ENCODE measurements around the gene TENM3.

The TENM3 gene

GRCh38 chr4:182294451-182294850 is 51.2 kb downstream of the TENM3 start:
- Mint-ChIP-seq H3K4me1 (ENCODE audit: low read depth) (no peaks in the 10 kb centered on the region), H3K27ac (no peak overlapping the region), H3K4me3 (no peak overlapping the region), H3K36me3 (ENCODE audit: low read depth) (no peaks in the 10 kb centered on the region), H3K9me3 (peaks cover 11% of the 10 kb centered on the region), H3K27me3 (no peaks in the 10 kb centered on the region)
- intact Hi-C loops (cut with micrococcal nuclease), result no loop called here

- intact Hi-C loops (cut with micrococcal nuclease), result no loop called here
- Mint-ChIP-seq H3K9me3 (peaks cover 11% of the 10 kb centered on the region), H3K4me1 (ENCODE audit: low read depth) (no peaks in the 10 kb centered on the region), H3K27me3 (no peaks in the 10 kb centered on the region), H3K36me3 (ENCODE audit: low read depth) (no peaks in the 10 kb centered on the region), H3K27ac (no peak overlapping the region), H3K4me3 (no peak overlapping the region)
These were observed 54.5 kb downstream of the TENM3 start for GRCh38 chr4:182297659-182298058.

- intact Hi-C loops (cut with micrococcal nuclease), result no loop called here
- no peaks in the 10 kb centered on the region for H3K4me1 Mint-ChIP-seq (ENCODE audit: low read depth)
- H3K9me3 Mint-ChIP-seq, result peaks cover 11% of the 10 kb centered on the region
- H3K4me3 Mint-ChIP-seq, result no peak overlapping the region
- no peaks in the 10 kb centered on the region for H3K27me3 Mint-ChIP-seq
- no peaks in the 10 kb centered on the region for H3K36me3 Mint-ChIP-seq (ENCODE audit: low read depth)
- H3K27ac Mint-ChIP-seq, result no peak overlapping the region
These were observed 58.5 kb downstream of the TENM3 start for GRCh38 chr4:182301736-182302135.

- H3K36me3 Mint-ChIP-seq (ENCODE audit: low read depth), result no peaks in the 10 kb centered on the region
- H3K27ac Mint-ChIP-seq, result no peak overlapping the region
- H3K27me3 Mint-ChIP-seq, result no peaks in the 10 kb centered on the region
- no peaks in the 10 kb centered on the region for H3K9me3 Mint-ChIP-seq
- no peak overlapping the region for H3K4me3 Mint-ChIP-seq
- no peaks in the 10 kb centered on the region for H3K4me1 Mint-ChIP-seq (ENCODE audit: low read depth)
- intact Hi-C loops (cut with micrococcal nuclease), result no loop called here
These were observed 60.6 kb downstream of the TENM3 start for GRCh38 chr4:182303847-182304246.

GRCh38 chr4:182306792-182307507 is 63.7 kb downstream of the TENM3 start:
- H3K27ac Mint-ChIP-seq, result no peak overlapping the region
- H3K4me3 Mint-ChIP-seq, result no peak overlapping the region
- H3K9me3 Mint-ChIP-seq, result no peaks in the 10 kb centered on the region
- intact Hi-C loops (cut with micrococcal nuclease), result no loop called here
- no peaks in the 10 kb centered on the region for H3K27me3 Mint-ChIP-seq
- H3K36me3 Mint-ChIP-seq (ENCODE audit: low read depth), result no peaks in the 10 kb centered on the region
- H3K4me1 Mint-ChIP-seq (ENCODE audit: low read depth), result no peaks in the 10 kb centered on the region

- Mint-ChIP-seq H3K4me3 (no peak overlapping the region), H3K36me3 (ENCODE audit: low read depth) (no peaks in the 10 kb centered on the region), H3K4me1 (ENCODE audit: low read depth) (no peaks in the 10 kb centered on the region), H3K27me3 (no peaks in the 10 kb centered on the region), H3K27ac (no peak overlapping the region), H3K9me3 (no peaks in the 10 kb centered on the region)
- intact Hi-C loops (cut with micrococcal nuclease), result no loop called here
These were observed 64.5 kb downstream of the TENM3 start for GRCh38 chr4:182307746-182308145.

- Mint-ChIP-seq H3K4me3 (no peak overlapping the region), H3K9me3 (peaks cover 15% of the 10 kb centered on the region), H3K27ac (no peak overlapping the region), H3K27me3 (no peaks in the 10 kb centered on the region), H3K4me1 (ENCODE audit: low read depth) (no peaks in the 10 kb centered on the region), H3K36me3 (ENCODE audit: low read depth) (no peaks in the 10 kb centered on the region)
- intact Hi-C loops (cut with micrococcal nuclease), result no loop called here
These were observed 66.7 kb downstream of the TENM3 start for GRCh38 chr4:182309877-182310276.

- H3K27me3 Mint-ChIP-seq, result no peaks in the 10 kb centered on the region
- intact Hi-C loops (cut with micrococcal nuclease), result no loop called here
- H3K4me3 Mint-ChIP-seq, result no peak overlapping the region
- H3K27ac Mint-ChIP-seq, result no peak overlapping the region
- H3K36me3 Mint-ChIP-seq (ENCODE audit: low read depth), result no peaks in the 10 kb centered on the region
- no peaks in the 10 kb centered on the region for H3K4me1 Mint-ChIP-seq (ENCODE audit: low read depth)
- peaks cover 20% of the 10 kb centered on the region for H3K9me3 Mint-ChIP-seq
These were observed 67.1 kb downstream of the TENM3 start for GRCh38 chr4:182310316-182310715.

GRCh38 chr4:182310962-182311361 is 67.8 kb downstream of the TENM3 start:
- Mint-ChIP-seq H3K4me1 (ENCODE audit: low read depth) (no peaks in the 10 kb centered on the region), H3K27me3 (no peaks in the 10 kb centered on the region), H3K4me3 (no peak overlapping the region), H3K9me3 (peaks cover 26% of the 10 kb centered on the region), H3K27ac (no peak overlapping the region), H3K36me3 (ENCODE audit: low read depth) (no peaks in the 10 kb centered on the region)
- intact Hi-C loops (cut with micrococcal nuclease), result no loop called here

GRCh38 chr4:182314537-182314936 is 71.3 kb downstream of the TENM3 start:
- intact Hi-C loops (cut with micrococcal nuclease), result no loop called here
- H3K27me3 Mint-ChIP-seq, result no peaks in the 10 kb centered on the region
- no peaks in the 10 kb centered on the region for H3K4me1 Mint-ChIP-seq (ENCODE audit: low read depth)
- no peaks in the 10 kb centered on the region for H3K36me3 Mint-ChIP-seq (ENCODE audit: low read depth)
- peaks cover 27% of the 10 kb centered on the region for H3K9me3 Mint-ChIP-seq
- H3K4me3 Mint-ChIP-seq, result no peak overlapping the region
- H3K27ac Mint-ChIP-seq, result no peak overlapping the region

GRCh38 chr4:182318256-182318655 is 75.1 kb downstream of the TENM3 start:
- intact Hi-C loops (cut with micrococcal nuclease), result no loop called here
- Mint-ChIP-seq H3K27ac (no peak overlapping the region), H3K4me3 (no peak overlapping the region), H3K4me1 (ENCODE audit: low read depth) (no peaks in the 10 kb centered on the region), H3K36me3 (ENCODE audit: low read depth) (no peaks in the 10 kb centered on the region), H3K27me3 (no peaks in the 10 kb centered on the region), H3K9me3 (peaks cover 46% of the 10 kb centered on the region)

GRCh38 chr4:182320092-182320491 is 76.9 kb downstream of the TENM3 start:
- Mint-ChIP-seq H3K4me1 (ENCODE audit: low read depth) (no peaks in the 10 kb centered on the region), H3K9me3 (peaks cover 29% of the 10 kb centered on the region), H3K36me3 (ENCODE audit: low read depth) (no peaks in the 10 kb centered on the region), H3K4me3 (no peak overlapping the region), H3K27me3 (no peaks in the 10 kb centered on the region), H3K27ac (no peak overlapping the region)
- intact Hi-C loops (cut with micrococcal nuclease), result no loop called here

- Mint-ChIP-seq H3K27me3 (no peaks in the 10 kb centered on the region), H3K36me3 (ENCODE audit: low read depth) (no peaks in the 10 kb centered on the region), H3K4me1 (ENCODE audit: low read depth) (no peaks in the 10 kb centered on the region), H3K4me3 (no peak overlapping the region), H3K9me3 (peaks cover 25% of the 10 kb centered on the region), H3K27ac (no peak overlapping the region)
- intact Hi-C loops (cut with micrococcal nuclease), result no loop called here
These were observed 77.4 kb downstream of the TENM3 start for GRCh38 chr4:182320580-182320979.

GRCh38 chr4:182324282-182324681 is 81.1 kb downstream of the TENM3 start:
- no peak overlapping the region for H3K4me3 Mint-ChIP-seq
- H3K9me3 Mint-ChIP-seq, result peaks cover 32% of the 10 kb centered on the region
- H3K4me1 Mint-ChIP-seq (ENCODE audit: low read depth), result no peaks in the 10 kb centered on the region
- H3K36me3 Mint-ChIP-seq (ENCODE audit: low read depth), result no peaks in the 10 kb centered on the region
- H3K27me3 Mint-ChIP-seq, result no peaks in the 10 kb centered on the region
- intact Hi-C loops (cut with micrococcal nuclease), result no loop called here
- no peak overlapping the region for H3K27ac Mint-ChIP-seq

- Mint-ChIP-seq H3K9me3 (peaks cover 42% of the 10 kb centered on the region), H3K4me3 (no peak overlapping the region), H3K27me3 (no peaks in the 10 kb centered on the region), H3K27ac (no peak overlapping the region), H3K4me1 (ENCODE audit: low read depth) (no peaks in the 10 kb centered on the region), H3K36me3 (ENCODE audit: low read depth) (no peaks in the 10 kb centered on the region)
- intact Hi-C loops (cut with micrococcal nuclease), result no loop called here
These were observed 82.2 kb downstream of the TENM3 start for GRCh38 chr4:182325397-182325796.
